Endothelial cell of hepatic sinusoid (primary cell): ENCODE measurements around the gene TBX10.
"Not testable (repeated sequence)": the region's sequence is repeated elsewhere in the genome, so short reads cannot be mapped to it uniquely, and the experiment has no call there.

Source experiments
- in situ Hi-C: cut with HindIII; loops from 2 replicates; pipeline ENCODE4 v1.10.0; 2017; ENCODE audit warnings: low sequenced_read_pairs

Gene TBX10

GRCh38 chr11:67632982-67633755 is 6.4 kb downstream of the TBX10 start:
- in situ Hi-C loops, result loop anchor here (5.0 kb wide), 1 partner anchor 59 kb away; no protein-coding TSS in a partner anchor

DNA sequence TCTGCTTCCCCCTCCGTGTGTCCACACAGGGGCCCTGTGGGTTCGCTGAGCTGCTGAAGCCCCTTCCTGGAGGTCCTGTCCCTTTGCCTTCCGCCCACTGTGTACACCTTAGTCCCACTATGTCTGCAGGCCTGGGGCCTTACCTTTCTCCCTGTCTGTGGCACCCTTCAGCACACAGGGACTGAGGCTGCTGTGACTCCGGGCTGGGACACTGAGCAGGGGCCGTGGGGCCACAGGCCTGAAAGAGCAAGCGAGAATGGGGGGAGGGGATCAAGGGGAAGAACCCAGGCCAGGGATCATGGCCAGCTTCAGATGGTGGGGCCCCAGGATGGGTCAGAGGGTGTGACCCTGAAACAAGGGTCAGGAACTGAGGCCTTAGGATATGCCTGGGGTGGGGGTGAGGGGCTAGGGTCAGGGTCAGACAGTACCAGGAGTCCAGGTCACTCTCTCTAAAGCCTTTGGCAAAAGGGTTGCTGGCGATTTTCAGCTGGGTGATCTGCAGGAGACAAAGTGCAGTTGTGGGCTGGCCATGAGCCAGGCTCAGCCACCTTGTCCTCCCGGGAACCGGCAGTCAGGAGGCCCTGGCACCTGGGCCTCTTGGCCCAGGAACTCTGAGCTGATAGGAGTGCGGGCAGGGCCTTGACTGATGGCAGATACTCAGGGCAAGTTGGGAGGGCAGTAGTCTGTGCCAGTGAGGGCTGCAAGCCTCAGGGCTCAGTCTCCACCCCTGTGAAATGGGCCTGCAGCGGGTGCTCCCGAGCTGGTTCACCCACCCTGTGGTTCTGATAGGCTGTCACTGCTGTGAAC is 7.2 kb downstream of the TBX10 start:
- in situ Hi-C loops, result loop anchor here (5.0 kb wide), 1 partner anchor 60 kb away; no protein-coding TSS in a partner anchor

GRCh38 chr11:67631853-67632174 is 7.7 kb downstream of the TBX10 start:
- in situ Hi-C loops, result loop anchor here (5.0 kb wide), 1 partner anchor 60 kb away; no protein-coding TSS in a partner anchor

- in situ Hi-C loops, result loop anchor here (5.0 kb wide), 1 partner anchor 61 kb away; no protein-coding TSS in a partner anchor
Measured at GRCh38 chr11:67631411-67631810, 8.2 kb downstream of the TBX10 start.

- in situ Hi-C loops, result loop anchor here (5.0 kb wide), 1 partner anchor 61 kb away; no protein-coding TSS in a partner anchor
Measured at GRCh38 chr11:67630943-67631331, 8.6 kb downstream of the TBX10 start.

DNA sequence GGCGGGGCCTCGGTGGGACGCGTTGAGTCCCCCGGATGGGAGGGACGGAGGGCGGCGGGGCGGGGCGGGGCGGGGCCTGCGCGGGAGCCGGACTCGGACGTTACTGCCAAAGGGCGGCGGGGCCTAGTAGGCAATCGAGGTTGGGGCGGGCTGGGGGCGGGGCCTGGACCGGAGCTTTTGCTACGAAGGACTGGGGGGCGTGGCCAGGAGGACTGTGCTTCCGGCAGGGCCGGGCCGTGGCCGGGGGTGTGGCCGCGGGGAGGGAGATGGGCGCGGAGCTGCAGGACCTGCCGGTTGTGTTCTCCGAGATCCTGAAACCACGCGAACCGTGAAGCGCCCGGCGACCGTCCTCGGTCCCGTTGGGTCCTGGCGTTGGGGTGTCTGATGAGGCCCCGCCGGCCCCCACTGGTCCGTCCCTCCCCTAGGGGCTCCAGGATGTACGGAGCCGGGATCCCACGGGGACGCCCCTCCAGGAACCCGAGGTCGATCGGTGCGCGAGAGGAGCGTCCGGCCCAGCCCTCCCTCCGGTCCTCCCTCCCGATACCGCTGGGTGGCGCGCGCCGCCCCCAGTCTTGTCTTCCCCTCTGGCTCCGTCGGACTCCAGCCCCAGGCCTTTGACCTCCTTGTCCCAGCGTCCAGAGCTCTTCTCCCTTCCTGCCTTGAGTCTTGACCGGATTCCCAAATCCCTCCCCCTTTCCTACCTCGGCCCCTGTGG is 9.2 kb downstream of the TBX10 start:
- in situ Hi-C loops, result loop anchor here (5.0 kb wide), 1 partner anchor 62 kb away; no protein-coding TSS in a partner anchor

GRCh38 chr11:67629386-67630227 is 10.0 kb downstream of the TBX10 start, which contains the start of gene NUDT8:
Gene NUDT8 (minus strand): TSS chr11:67629937. CDS start chr11:67629911, 26 bp downstream.
- in situ Hi-C loops, result loop anchor here (5.0 kb wide), 1 partner anchor 63 kb away; no protein-coding TSS in a partner anchor

DNA sequence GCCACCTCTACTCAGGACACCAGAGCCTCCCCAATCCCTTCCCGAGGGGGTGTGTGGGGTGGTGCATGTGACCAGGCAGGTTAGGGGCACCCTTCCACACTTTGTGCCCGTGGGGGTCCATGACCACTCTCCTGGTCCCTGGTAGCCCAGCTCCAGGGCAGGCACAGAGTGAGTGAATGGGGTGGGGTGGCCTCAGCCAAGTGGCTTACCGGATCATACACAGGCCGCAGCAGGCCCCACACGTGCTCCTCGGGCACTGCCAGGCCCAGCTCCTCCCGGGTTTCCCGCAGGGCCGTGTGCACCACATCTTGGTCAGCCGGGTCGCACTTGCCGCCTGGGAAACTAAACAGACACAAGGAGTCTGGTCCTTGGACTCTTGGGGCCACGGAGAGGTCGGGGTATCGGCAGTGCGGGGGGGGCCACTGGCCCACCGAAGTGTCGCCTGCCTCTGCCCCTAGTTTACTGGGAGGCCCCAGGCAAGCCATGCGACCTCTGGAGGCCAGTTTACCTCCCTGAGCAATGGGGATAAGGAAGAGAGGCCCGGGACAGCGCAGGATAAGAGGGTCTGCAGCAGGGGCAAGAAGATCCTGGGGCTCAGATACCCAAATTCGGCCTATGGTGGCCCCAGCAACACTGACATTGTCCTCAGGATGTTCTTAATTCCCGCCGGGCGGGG is 10.7 kb downstream of the TBX10 start:
- in situ Hi-C loops, result no loop called here

- in situ Hi-C loops, result no loop called here
Measured at GRCh38 chr11:67627812-67628624, 11.5 kb downstream of the TBX10 start.

DNA sequence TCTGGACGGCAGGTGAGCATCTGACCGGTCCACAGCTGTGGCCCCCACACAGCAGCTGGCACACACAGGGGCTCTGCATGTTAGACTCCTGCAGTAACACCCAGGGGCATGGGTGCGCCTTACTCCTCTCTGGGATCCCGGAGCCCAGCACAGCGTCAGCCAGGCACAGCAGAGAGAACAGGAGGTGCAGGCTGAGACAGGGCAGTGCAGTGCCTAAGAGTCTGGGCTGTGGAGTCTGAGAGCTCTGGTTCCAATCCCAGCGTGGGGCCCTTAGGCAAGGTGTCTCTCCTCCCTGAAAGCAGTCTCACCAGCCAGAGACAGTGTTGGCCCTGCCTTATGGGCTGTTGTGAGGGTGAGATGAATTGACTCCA is 12.1 kb downstream of the TBX10 start:
- in situ Hi-C loops, result no loop called here

DNA sequence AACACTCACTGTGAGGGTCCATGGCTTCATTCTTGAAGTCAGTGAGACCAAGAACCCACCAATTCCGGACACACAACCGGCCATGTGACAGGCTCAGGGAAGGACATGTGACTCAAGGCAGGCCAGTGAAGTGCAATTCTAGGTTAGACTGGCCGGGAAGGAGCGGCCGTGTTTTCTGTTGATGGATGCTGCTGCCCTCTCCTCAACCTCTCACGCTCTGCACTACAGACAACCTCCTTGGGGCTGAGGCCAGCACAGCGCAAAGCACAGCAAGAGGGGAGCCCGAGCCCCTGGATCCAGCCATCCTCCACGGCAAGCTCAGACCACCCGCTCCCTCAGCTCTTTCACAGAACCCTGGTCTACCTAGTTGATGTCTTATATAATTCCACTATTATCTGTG is 12.6 kb downstream of the TBX10 start:
- in situ Hi-C loops, result no loop called here

DNA sequence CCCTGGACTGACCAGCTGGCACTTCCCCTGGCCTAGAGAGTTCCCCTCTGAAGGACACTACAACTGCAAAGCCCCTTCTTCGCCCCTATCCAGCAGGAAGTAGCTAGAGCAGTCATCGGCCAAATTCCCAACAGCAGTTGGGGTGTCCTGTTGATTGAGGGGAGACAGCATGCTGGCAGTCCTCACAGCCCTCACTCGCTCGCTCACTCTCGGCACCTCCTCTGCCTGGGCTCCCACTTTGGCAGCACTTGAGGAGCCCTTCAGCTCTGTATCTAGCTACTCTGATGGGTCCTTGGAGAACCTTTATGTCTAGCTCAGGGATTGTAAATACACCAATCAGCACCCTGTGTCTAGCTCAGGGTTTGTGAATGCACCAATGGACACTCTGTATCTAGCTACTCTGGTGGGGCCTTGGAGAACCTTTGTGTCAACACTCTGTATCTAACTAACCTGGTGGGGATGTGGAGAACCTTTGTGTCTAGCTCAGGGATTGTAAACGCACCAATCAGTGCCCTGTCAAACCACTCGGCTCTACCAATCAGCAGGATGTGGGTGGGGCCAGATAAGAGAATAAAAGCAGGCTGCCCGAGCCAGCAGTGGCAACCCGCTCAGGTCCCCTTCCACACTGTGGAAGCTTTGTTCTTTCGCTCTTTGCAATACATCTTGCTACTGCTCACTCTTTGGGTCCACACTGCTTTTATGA is 13.3 kb downstream of the TBX10 start:
- in situ Hi-C loops, result not testable (repeated sequence)

GRCh38 chr11:67623795-67624194 is 15.8 kb downstream of the TBX10 start:
- in situ Hi-C loops, result not testable (repeated sequence)

DNA sequence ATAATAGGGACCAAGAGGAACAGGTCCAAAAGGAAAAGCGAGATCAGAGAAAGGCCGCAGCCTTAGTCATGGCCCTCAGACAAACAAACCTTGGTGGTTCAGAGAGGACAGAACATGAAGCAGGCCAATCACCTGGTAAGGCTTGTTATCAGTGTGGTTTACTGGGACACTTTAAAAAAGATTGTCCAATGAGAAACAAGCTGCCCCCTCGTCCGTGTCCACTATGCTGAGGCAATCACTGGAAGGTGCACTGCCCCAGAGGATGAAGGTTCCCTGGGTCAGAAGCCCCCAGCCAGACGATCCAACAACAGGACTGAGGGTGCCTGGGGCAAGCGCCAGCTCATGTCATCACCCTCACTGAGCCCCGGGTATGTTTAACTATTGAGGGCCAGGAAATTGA is 16.7 kb downstream of the TBX10 start:
- in situ Hi-C loops, result not testable (repeated sequence)

DNA sequence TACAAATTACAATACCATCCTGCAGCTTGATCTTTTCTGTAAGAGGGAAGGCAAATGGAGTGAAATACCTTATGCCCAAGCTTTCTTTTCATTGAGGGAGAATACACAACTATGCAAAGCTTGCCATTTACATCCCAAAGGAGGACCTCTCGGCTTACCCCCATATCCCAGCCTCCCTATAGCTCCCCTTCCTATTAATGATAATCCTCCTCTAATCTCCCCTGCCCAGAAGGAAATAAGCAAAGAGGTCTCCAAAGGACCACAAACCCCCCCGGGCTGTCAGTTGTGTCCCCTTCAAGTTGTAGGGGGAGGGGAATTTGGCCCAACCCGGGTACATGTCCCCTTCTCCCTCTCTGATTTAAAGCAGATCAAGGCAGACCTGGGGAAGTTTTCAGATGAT is 17.6 kb downstream of the TBX10 start:
- in situ Hi-C loops, result not testable (repeated sequence)

DNA sequence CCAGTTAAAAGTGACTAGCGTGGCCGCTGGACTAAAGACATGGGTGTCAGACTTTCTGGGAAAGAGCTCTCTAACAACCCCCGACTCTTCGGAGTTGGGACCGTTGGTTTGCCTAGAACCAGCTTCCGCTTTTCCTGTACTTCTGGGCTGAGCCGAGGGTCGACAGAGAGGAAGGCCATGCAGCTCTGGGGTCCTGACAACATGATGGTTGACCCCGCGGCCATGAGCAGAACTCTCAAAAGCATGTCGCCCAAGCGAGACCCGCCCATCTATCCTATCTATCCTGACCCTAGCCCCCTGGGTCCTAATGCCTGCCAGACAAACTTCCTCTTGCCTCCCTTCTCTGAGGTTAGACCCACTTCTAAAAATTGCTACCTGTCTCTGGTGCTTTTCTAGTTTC is 18.9 kb downstream of the TBX10 start:
- in situ Hi-C loops, result not testable (repeated sequence)

GRCh38 chr11:67619683-67620618 is 19.6 kb downstream of the TBX10 start:
- in situ Hi-C loops, result not testable (repeated sequence)
